COR-L47 (cell line): ENCODE measurements around the gene ZPBP2.
"Not testable (repeated sequence)": the region's sequence is repeated elsewhere in the genome, so short reads cannot be mapped to it uniquely, and the experiment has no call there.

Experiments
- DNase-seq: peaks from one replicate; lab custom pipeline; 2025; lab: John Stamatoyannopoulos, UW

ZPBP2 gene, protein sequence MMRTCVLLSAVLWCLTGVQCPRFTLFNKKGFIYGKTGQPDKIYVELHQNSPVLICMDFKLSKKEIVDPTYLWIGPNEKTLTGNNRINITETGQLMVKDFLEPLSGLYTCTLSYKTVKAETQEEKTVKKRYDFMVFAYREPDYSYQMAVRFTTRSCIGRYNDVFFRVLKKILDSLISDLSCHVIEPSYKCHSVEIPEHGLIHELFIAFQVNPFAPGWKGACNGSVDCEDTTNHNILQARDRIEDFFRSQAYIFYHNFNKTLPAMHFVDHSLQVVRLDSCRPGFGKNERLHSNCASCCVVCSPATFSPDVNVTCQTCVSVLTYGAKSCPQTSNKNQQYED

DNA sequence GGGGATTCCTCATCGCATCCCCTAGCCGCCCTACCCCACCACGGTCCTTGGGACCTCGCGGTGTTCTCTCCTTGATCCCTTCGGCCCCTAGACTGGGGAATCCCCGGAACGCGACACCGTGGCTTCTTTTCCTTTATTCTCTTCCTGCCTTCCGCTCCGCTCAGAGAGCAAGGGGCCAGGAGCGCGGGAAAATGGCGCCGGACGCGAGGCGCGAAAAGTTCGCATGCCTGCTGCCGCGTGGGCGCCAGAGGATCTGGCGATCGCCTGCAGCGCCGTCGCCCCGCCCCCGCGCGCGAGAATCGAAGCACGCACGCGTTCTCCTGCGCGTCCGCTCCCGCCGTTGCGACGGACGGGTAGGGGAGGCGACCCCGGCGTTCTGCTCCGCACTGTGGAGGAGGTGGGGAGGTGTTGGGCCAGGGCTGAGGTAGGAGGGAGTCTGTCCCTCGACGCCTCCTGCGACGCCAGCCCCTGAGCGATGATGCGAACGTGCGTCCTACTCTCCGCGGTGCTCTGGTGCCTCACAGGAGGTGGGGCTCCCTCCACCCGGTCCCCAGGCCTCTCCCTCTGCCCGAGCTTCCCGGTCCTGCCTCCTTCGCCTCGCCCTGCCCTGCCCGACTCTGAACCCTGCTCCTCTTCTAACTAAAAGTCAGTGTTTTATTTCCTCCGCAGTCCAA, at the start of gene ZPBP2:
Gene ZPBP2 (plus strand): TSS at position 323 of the 674 bp plus-strand sequence. CDS start 153 bp downstream, at position 476.
- no peak for DNase-seq

DNA sequence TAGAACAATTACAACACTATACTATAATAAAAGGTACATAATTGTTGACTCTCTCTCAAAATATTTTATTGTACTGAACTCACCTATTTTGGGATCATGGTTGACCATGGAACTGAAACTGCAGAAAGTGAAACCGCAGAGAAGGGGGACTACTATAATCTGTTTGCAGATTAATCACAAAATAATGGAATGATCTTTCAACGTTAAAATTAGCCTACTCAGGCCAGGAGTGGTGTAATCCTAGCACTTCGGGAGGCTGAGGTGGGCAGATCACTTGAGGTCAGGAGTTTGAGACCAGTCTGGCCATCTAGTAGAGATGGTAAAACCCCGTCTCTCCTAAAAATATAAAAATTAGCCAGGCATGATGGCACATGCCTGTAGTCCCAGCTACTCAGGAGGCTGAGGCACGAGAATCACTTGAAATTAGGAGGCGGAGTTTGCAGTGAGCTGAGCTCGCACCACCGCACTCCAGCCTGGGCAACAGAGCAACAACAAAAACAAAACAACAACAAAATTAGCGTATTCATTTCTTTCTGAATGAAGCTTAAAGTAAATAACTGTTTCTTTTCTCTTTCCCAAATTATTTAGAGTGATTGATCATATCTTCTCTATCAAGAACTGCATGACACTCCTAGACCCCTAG, 49.5 kb upstream of the ZPBP2 start:
- DNase-seq = no peak

DNA sequence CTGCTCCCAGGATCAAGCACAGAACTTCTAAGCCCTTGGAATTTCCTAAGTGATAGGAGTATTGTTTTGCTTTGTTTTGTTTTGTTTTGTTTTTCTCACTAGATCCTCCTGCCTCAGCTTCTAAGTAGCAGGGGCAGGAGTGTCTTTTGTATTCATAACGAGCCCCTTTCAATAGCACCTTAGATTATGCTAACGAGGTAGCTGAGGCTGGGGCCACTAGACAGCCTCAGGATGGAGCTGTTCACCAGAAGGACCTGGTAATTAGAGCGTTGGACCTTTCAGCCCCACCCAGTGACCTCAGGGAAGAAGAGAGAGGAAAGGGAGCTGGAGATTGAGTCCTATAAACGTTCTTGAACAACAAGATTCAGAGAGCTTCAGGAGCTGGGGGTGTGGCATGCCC, 47.5 kb upstream of the ZPBP2 start:
- no peak for DNase-seq

DNA sequence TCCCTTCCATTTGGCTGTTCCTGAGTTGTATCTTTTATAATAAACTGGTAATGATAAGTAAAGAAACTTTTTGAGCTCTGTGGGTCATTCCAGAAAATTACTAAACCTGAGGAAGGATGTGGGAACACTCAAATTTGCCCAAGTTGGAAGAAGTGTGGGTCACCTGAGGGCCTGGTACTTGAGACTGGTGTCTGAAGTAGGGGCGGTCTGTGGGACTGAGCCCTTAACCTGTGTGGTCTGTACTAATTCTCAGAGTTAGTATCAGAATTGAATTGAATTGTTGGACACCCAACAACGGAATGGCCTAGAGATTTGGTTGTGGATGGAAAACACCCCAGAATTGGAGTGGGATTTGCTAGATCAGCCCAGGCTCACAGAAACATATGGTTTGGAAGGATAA, 47.0 kb upstream of the ZPBP2 start:
- no peak for DNase-seq

DNA sequence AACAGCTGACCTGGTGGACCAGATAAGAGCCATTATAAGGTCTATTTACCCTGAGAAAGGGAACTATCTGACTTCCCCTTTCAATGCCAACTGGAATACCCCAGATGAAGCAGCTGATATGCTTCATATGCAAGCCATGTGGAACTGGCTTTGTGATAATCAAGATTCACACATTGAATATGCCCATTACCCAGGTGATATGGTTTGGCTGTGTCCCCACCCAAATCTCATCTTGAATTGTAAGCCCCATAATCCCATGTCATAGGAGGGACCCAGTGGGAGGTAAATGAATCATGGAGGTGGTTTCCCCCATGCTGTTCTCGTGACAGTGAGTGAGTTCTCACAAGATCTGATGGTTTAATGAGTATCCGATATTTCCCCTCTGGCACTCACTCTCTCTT, 46.0 kb upstream of the ZPBP2 start:
- no peak for DNase-seq

DNA sequence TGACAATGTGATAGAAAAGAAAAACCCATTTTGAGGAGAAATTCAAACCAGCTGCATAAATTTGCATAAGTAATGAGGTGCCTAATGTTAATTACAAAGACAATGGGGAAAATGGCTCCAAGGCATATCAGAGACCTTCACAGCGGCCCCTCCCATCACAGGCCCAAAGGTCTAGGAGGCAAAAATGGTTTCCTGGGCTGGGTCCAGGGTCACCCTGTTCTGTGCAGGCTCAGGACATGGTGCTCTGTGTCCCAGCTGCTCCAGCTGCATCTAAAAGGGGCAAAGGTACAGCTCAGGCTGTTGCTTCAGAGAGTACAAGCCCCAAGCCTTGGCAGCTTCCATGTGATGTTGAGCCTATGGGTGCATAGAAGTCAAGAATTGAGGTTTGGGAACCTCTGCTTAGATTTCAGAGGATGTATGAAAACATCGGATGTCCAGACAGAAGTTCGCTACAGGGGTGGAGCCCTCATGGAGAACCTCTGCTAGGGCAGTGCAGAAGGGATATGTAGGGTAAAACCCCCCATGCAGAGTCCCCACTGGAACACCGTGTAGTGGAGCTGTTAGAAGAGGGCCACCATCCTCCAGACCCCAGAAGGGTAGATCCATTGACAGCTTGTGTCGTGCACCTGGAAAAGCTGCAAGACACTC, 44.5 kb upstream of the ZPBP2 start:
- no peak for DNase-seq

DNA sequence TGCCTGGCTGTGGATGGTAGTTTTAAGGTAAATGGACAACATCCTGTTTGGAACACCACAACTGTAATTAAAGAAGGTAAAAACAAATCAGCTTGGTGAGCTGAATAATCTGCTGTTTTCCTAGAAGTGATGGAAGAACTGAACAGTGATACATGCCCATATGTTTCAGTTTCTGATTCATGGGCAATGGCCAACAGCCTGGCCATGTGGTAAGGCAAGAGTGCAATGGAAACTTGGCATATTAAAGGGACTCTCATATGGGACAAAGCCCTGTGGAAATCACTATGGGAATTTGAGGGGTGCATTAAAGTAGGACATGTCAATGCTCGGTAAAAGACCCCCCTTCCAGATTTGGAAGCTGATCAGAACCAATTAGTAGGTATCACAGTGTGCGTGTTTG, 41.7 kb upstream of the ZPBP2 start:
- no peak for DNase-seq

DNA sequence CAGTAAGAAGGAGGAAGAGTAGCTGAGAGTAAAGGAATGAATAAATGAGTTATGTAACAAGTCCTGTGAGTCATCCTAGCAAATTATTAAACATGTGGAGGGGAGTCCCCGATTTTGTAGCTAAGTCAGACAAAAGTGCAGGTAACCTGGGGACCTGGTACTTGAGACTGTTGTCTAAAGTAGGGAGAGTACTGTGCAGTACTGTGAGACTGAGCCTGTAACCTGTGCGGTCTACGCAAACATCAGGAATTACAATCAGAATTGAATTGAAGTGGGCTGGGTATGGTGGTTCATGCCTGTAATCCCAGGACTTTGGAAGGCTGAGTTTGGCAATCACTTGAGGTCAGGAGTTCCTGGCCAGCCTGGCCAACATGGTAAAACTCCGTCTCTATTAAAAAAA, 39.6 kb upstream of the ZPBP2 start:
- DNase-seq = no peak

DNA sequence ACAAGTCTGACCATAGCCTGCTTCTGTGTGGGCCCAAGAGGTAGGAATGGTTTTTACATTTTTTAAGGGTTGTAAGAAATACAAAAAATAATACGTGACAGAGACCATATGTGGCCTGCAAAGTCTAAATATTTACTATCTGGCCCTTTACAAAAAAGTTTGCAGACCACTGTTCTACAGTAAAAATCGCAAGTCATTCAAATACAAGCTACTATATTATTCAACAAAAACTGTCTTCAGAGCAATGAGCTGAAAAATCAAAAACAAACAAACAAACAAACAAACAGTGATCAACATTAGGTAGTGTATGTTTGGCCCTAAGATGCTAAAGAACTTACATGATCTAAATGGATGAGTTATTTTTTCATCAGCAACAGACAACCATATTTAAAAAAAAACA, 36.4 kb upstream of the ZPBP2 start:
- DNase-seq = no peak

DNA sequence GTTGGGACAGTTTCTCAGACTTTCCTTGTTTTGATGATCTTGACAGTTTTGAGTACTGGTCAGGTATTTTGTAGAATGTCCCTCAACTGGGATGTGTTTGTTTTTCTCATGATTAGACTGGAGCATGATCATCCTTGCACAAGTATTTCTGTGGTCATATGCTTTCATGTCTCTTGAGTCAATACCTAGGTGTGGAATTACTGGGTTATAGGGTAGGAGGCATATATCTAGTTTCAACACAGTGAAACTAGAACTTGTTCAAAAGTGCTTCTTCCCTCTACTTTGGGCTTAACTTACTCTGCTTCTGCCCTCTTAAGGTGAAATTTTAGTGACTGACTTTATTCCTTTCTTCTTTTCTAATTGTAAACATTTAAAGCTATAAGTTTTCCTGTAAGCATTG, 34.0 kb upstream of the ZPBP2 start:
- no peak for DNase-seq

DNA sequence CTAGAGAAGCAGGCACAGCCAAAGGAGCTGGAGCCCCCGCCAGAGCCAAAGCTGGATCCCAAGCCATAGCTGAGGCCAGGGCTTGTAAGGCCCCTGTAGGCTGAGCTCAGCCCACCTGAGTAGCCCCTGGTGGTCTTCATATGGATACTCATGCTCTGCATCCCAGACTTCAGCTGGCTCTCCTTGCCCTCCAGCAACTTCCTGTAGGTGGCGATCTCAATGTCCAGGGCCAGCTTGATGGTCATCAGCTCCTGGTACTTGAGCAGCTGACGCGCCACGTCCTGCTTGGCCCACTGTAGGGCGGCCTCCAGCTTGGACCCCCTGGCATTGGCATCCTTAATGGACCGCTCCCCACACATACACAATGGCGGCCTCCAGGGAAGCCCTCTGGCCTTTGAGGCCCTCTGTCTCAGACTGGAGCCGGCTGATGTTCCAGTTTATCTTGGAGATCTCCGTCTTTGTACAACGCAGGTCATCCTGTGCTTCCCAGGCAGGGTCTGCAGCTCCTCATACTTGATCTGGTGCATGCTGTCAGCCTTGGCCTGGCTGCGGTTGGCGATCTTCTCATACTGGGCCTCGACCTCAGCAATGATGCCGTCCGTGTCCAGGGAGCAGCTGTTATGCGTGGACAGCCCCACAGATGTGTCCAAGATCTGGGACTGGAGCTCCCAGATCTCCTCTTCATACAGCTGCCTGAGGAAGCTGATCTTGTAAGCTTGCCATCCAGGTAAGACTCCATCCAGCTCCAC, 32.8 kb upstream of the ZPBP2 start:
- DNase-seq = no peak

DNA sequence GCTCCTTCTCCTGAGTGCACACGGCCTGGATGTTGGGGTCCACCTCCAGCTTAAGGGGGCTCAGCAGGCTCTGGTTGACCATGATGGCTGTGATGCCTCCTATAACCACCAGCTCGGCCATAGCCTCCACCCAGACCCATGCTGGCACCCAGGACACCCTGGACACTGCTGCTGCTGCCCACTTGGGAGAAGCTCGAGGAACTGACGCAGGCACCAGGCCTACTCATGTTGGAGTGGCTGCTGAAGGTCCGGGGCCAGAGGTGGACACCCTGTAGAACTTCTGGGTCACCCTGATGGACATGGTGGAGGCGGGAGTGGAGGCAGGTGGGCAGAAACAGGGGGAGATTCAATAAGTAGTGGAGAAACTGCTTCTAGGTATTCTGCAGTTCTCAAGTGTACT, 31.9 kb upstream of the ZPBP2 start:
- no peak for DNase-seq

DNA sequence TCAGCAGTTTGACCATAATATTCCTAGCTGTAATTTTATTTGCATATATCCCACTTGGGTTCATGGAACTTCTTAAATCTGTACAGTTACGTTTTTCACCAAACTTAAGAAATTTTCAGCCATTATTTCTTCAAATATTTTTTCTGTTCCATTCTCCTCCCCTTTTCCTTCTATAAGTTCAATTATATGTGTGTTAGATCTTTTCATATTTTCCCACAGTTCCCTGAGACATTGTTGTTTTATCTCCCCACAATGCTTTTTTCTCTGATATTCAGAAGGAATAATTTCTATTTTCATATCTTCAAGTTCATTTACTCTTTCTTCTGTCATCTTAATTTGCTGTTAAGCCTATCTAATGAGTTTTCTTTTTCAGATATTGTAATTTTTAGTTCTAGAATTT, 29.9 kb upstream of the ZPBP2 start:
- DNase-seq = no peak

DNA sequence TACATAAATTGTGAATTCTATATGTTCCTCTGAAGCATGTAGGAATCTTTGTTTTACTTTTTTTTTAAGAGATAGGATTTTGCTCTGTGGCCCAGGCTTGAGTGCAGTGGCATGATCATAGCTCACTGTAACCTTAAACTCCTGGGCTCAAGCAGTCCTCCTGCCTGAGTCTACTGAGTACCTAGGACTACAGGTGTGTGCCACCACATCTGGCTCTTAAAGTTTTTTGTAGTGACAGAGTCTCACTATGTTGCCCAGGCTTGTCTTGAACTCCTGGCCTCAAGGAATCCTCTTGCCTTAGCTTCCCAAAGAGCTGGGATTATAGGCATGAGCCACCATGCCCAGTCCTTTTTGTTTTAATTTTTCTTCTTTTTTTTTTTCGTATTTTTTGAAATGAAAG, 29.2 kb upstream of the ZPBP2 start:
- DNase-seq = no peak

DNA sequence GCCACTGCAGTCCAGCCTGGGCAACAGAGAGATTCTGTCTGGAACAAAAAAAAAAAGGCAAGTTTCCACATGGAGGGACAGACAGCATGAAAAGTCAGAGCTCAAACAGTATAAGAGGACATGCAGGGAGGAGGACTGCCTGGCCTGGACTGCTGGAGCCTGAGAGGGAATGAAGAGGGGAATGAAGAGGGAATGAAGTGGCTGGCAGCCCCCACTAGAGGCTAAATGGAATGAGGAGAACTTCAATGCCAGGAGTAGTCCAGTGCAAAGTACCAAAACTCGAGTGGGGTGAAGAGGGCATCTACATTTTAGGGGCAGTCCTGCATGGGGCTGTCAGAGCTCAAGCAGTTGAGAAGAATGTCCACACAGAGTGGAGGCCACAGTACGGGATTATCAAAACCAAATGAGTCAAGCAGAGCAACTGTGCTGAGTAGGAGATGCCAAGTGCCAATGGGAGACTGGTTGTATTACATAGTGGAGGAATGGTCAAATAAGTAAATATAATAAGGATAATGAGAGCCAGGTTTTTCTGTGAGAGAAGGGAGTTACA, 26.8 kb upstream of the ZPBP2 start:
- no peak for DNase-seq

DNA sequence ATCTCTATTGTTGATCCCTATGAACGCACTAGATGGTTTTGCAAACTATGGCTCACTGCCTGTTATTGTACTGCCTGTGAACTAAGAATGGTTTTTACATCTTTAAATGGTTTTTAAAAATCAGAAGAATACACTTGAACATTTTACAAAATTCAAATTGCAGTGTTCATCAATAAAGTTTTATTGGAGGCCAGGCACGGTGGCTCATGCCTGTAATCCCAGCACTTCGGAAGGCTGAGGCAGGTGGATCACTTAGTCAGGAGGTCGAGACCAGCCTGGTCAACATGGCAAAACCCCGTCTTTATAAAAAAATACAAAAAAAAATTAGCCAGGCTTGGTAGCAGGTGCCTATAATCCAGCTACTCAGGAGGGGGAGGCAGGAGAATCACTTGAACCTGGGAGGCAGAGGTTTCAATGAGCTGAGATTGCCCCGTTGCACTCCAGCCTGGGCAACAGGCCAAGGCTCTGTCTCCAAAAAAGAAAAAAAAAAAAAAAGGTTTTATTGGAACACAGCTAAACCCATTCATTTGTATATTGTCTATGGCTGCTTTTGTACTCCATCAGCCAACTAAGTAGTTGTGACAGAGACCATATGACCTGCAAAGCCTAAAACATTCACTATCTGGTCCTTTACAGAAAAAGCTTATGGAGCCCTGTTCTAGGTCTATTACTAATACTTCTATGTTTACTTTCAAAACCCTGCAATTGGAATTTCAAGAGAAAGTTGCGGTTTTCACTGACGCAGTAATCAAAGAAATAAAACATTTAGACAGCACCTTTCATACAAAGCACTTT, 22.8 kb upstream of the ZPBP2 start:
- DNase-seq = no peak

DNA sequence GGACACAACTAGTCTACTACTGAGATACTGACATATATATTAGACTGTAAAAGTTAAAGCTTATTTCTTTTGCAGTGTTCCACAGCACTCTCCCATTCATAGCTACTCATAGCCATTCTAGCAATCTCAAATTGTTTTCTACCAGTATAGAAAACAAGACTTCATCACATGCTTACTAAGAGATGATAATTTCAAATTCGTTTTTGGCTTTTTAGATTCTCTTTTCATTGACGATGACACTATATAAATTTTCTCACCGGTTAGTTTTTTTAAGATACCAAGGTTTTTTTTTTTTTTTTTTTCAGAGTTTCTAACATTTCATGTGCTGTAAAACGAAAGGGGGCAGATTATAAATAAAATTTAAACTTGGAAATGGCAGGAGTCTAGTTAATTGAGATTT, 21.8 kb upstream of the ZPBP2 start:
- DNase-seq = no peak

DNA sequence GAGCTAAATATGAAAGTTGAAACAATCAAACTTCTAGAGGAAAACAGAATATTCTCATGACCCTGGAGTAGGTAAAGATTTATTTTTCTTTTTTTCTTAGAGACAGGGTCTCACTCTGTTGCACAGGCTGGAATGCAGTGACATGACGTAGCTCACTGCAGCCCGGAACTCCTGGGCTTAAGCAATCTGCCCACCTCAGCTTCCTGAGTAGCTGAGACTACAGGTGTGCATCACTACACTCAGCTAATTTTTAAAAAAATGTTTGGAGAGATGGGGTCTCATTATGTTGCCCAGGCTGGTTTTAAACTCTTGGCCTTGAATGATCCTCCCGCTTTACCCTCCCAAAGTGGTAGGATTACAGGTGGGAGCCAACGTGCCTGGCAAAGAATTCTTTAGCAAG, 19.4 kb upstream of the ZPBP2 start:
- no peak for DNase-seq

DNA sequence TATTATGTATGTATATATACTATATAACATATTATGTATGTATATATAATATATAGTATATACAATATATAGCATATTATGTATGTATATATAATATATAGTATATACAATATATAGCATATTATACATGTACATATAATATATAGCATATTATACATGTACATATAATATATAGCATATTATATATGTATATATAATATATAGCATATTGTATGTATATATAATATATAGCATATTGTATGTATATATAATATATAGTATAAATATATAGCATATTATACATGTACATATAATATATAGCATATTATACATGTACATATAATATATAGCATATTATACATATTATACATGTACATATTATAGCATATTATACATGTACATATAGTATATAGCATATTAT, 17.8 kb upstream of the ZPBP2 start:
- not testable (repeated sequence) for DNase-seq

DNA sequence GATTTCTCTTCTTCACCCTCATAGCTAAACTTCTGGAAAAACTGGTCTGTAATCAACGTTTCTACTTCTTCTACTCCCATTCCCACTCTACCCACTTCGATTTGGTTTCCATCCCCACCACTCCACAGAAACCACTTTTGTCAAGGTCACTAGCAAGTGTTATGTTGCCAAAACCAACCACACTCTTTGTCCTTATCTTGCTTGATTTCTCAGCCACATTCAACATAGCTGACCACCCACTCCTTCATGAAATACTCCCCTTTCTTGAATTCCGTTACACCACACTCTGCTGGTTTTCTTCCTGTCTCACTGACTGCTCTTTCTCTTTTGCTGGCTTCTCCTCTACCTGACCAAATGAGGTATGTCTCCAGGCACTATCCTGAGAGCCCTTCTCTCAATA, 15.8 kb upstream of the ZPBP2 start:
- DNase-seq = no peak

DNA sequence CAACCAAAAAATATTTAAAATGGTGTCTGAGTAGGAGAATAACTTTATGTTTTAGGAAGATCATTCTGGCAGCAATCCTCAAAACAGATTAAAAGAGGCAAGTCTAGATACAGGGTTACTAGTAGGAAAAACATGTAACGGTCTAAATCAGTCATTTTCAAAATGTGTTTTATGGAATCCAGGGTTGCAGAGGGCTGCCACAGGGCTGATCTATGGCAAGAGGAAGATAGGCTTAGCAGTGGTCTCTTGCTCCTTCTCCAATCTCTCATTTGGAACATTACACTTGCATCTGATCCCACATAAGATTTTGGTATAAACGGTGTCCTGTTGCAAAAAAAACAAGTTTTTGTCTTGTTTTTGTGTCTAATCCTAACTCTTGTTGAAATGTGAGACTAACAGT, 13.1 kb upstream of the ZPBP2 start:
- DNase-seq = no peak
